Smooth muscle cell (in vitro differentiated cells): Measurements from ENCODE around the gene KCNG2. TPM values are rescaled to one million over a fixed set of nuclear protein-coding genes. Genes with fewer than 3 reads are reported as not detected.

ENCODE experiments used
- DNase-seq: peaks from one replicate; lab custom pipeline; 2025; ENCODE audit not compliant: unreplicated experiment; lab: John Stamatoyannopoulos, UW
- H2AFZ ChIP-seq: fragments of 200-600 bp; sonication (generic); 2 replicates; pipeline ENCODE4 v1.6.0; 2016; ENCODE audit warnings: antibody characterized with exemption, low read depth, mild to moderate bottlenecking
- H3F3A ChIP-seq: fragments of 200-600 bp; sonication (generic); 2 replicates; pipeline ENCODE4 v1.6.0; 2017; ENCODE audit warnings: antibody characterized with exemption, low read depth
- H3K27ac ChIP-seq: fragments of 200-600 bp; sonication (generic); 2 replicates; pipeline ENCODE4 v1.5.1; 2016; ENCODE audit warnings: low read depth, mild to moderate bottlenecking
- H3K27me3 ChIP-seq: fragments of 200-600 bp; sonication (generic); 2 replicates; pipeline ENCODE4 v1.6.1; 2016; ENCODE audit warnings: low read depth, mild to moderate bottlenecking
- H3K36me3 ChIP-seq: fragments of 200-600 bp; sonication (generic); 2 replicates; pipeline ENCODE4 v1.5.1; 2016; ENCODE audit warnings: low read depth
- H3K4me1 ChIP-seq: fragments of 200-600 bp; sonication (generic); 2 replicates; pipeline ENCODE4 v1.5.1; 2016; ENCODE audit warnings: low read depth
- H3K4me2 ChIP-seq: fragments of 200-600 bp; sonication (generic); 2 replicates; pipeline ENCODE4 v1.6.0; 2016; ENCODE audit warnings: mild to moderate bottlenecking
- H3K4me3 ChIP-seq: fragments of 200-600 bp; sonication (generic); 2 replicates; pipeline ENCODE4 v1.5.1; 2016; ENCODE audit warnings: mild to moderate bottlenecking
- H3K79me2 ChIP-seq: fragments of 200-600 bp; sonication (generic); 2 replicates; pipeline ENCODE4 v1.6.0; 2016; ENCODE audit warnings: low read depth, mild to moderate bottlenecking
- H3K9ac ChIP-seq: fragments of 200-600 bp; sonication (generic); 2 replicates; pipeline ENCODE4 v1.6.0; 2016; ENCODE audit warnings: low read depth
- H3K9me3 ChIP-seq: fragments of 200-600 bp; sonication (generic); replicated peaks from 2 replicates; pipeline ENCODE4 v1.5.1; 2016; ENCODE audit warnings: low read depth
- H4K20me1 ChIP-seq: fragments of 200-600 bp; sonication (generic); 2 replicates; pipeline ENCODE4 v1.6.0; 2016; ENCODE audit warnings: low read depth
- CTCF ChIP-seq: fragments of 200-600 bp; sonication (generic); IDR thresholded peaks from 2 replicates; pipeline ENCODE4 v1.5.1; 2017; ENCODE audit warnings: borderline replicate concordance, mild to moderate bottlenecking, antibody characterized with exemption; ENCODE audit not compliant: insufficient read depth, poor library complexity, severe bottlenecking
- WGBS: methylation state at CpG from one replicate; pipeline ENCODE4 v1.1.7; 2016; ENCODE audit warnings: low lambda C conversion rate; 5-methylcytosine and 5-hydroxymethylcytosine counted together
- polyA plus RNA-seq: library from polyadenylated mRNA; unstranded; fragments of >200 nt; fragmentation: Nextera tagmentation; extraction: Ambion mirVana; gene quantifications from 2 replicates; pipeline ENCODE4 v1.2.1, GENCODE V29; 2016
- total RNA-seq: library from RNA; depleted of rRNA; stranded (reverse); fragments of >200 nt; gene quantifications from 2 replicates; pipeline ENCODE4 v1.2.3, GENCODE V29; 2014

The KCNG2 gene
- total and polyA plus RNA-seq, 2 experiments from 2014 or later: 0.17 TPM; not detected in 1

GRCh38 chr18:79924814-79925731 lies 127.3 kb downstream of the KCNG2 start:
- H3K9ac ChIP-seq: no peak overlapping the region
- no peak for DNase-seq

GRCh38 chr18:79926306-79926705 lies 128.6 kb downstream of the KCNG2 start:
- H3K4me2 ChIP-seq: no peak overlapping the region
- H3K36me3 ChIP-seq: peaks cover 10% of the 10 kb centered on the region
- H3K27ac ChIP-seq: no peak overlapping the region
- H3K4me1 ChIP-seq: peaks cover 4% of the 10 kb centered on the region
- no peak for DNase-seq
- no peak overlapping the region for H2AFZ ChIP-seq
- H3F3A ChIP-seq: no peaks in the 10 kb centered on the region
- H3K4me3 ChIP-seq: no peak overlapping the region
- no peak overlapping the region for H3K9ac ChIP-seq
- 97% methylated on average over 11 of the region's 11 CpGs for WGBS
- no peak for TF ChIP-seq CTCF
- H3K79me2 ChIP-seq: peaks cover 37% of the 10 kb centered on the region
- H3K27me3 ChIP-seq: no peaks in the 10 kb centered on the region
- H4K20me1 ChIP-seq: peaks cover 50% of the 10 kb centered on the region
- peaks cover 7% of the 10 kb centered on the region for H3K9me3 ChIP-seq

More at GRCh38 chr18:79924814-79925731, 127.3 kb downstream of the KCNG2 start:
- 95% methylated on average over 25 of the region's 25 CpGs for WGBS
- Histone ChIP-seq H4K20me1 (peaks cover 50% of the 10 kb centered on the region), H3K4me1 (peaks cover 4% of the 10 kb centered on the region), H3K4me3 (no peak overlapping the region), H3K36me3 (peaks cover 7% of the 10 kb centered on the region), H3K27me3 (no peaks in the 10 kb centered on the region), H3K9me3 (peaks cover 7% of the 10 kb centered on the region), H3K27ac (no peak overlapping the region), H3F3A (no peaks in the 10 kb centered on the region), H3K4me2 (no peak overlapping the region), H3K79me2 (peaks cover 26% of the 10 kb centered on the region), H2AFZ (no peak overlapping the region)
- TF ChIP-seq CTCF: no peak

DNA sequence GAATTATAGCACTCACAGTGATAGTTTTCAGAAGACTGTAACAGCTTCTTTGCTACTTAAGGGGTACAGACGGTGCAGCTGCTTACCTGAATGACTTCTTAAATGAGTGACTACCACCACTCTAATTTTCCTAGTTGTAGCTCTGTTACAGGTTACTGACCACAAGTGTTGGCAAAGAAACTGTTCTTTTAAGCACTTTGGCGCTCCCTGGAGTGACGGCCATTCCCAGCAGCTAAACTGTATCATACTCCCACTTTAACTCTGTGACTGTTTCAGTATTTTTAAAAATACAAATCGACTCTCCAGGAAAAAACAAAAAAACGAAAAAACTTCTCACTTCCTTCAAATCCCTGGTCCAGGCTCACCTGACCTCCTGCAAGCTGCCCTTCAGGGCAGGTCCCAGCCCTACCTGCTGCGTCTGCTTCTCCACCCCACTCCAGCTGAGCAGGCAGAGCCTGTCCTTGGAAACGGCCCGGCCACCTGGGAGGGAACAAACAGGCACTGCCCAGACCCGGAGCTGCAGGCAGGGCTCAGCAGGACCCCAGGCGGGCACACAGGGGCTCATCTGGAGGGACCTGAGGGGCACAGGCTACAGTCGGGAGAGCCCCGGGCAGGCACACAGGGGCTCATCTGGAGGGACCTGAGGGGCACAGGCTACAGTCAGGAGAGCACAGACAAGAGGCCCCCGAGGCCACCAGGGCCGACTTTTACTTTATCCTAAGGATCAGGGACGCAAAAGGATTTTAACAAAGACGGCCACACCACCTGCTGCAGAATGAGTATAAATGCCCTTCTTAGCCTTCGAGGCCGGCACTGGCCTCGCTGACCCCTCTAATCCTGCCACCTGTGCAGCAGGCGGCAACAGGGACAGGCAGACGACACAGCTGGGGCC lies 129.2 kb downstream of the KCNG2 start:
- Histone ChIP-seq H3K4me2 (no peak overlapping the region), H3K4me3 (no peak overlapping the region), H3K79me2 (peaks cover 43% of the 10 kb centered on the region), H3K27me3 (no peaks in the 10 kb centered on the region), H3K4me1 (peaks cover 4% of the 10 kb centered on the region), H2AFZ (no peak overlapping the region), H3K27ac (no peak overlapping the region), H3K9ac (no peak overlapping the region), H3F3A (no peaks in the 10 kb centered on the region), H4K20me1 (peaks cover 49% of the 10 kb centered on the region), H3K9me3 (peaks cover 8% of the 10 kb centered on the region), H3K36me3 (peaks cover 14% of the 10 kb centered on the region)
- WGBS: 91% methylated on average over 21 of the region's 21 CpGs
- no peak for TF ChIP-seq CTCF
- no peak for DNase-seq
